ENCODE measurements around the gene KLK12.

GRCh38 chr19:51070334-51071094 is 35.7 kb upstream of the KLK12 start:
- TF ChIP-seq CTCF (IDR thresholded peaks at IDR 0.05) (no peak), ZFX (IDR thresholded peaks at IDR 0.05; ENCODE audit: borderline replicate concordance) (no peak)

All from 22Rv1 (cell line).